Stimulated activated effector memory CD8-positive, alpha-beta T cell treated with anti-CD3 and anti-CD28 coated beads, Interleukin-12 subunit alpha, Interleukin-12 subunit beta, amount 100 ng/mL, for 72 hours (primary cell): ENCODE data around the gene CDC20B.

Experiments used
- ATAC-seq: fragments of 150-1000 bp; cut with Tn5 transposase; 2 replicates; pipeline ENCODE4 v1.10.0; 2021
- DNase-seq, 2 donors: peaks; one replicate each; pipeline ENCODE4 v3.0.0; 2021 to 2022; ENCODE audit warnings: low spot score in 2 of 2
- H3K27ac Mint-ChIP-seq: one replicate; pipeline ENCODE4 v1.8.0; 2022; ENCODE audit warnings: mild to moderate bottlenecking, mixed read lengths
- H3K36me3 Mint-ChIP-seq: one replicate; pipeline ENCODE4 v1.8.0; 2022; ENCODE audit warnings: mild to moderate bottlenecking, mixed read lengths
- H3K4me1 Mint-ChIP-seq: one replicate; pipeline ENCODE4 v1.8.0; 2022; ENCODE audit warnings: mixed read lengths
- H3K4me3 Mint-ChIP-seq: one replicate; pipeline ENCODE4 v1.8.0; 2022; ENCODE audit warnings: mild to moderate bottlenecking, mixed read lengths
- H3K9me3 Mint-ChIP-seq: one replicate; pipeline ENCODE4 v1.8.0; 2022; ENCODE audit warnings: mixed read lengths

The CDC20B gene, protein sequence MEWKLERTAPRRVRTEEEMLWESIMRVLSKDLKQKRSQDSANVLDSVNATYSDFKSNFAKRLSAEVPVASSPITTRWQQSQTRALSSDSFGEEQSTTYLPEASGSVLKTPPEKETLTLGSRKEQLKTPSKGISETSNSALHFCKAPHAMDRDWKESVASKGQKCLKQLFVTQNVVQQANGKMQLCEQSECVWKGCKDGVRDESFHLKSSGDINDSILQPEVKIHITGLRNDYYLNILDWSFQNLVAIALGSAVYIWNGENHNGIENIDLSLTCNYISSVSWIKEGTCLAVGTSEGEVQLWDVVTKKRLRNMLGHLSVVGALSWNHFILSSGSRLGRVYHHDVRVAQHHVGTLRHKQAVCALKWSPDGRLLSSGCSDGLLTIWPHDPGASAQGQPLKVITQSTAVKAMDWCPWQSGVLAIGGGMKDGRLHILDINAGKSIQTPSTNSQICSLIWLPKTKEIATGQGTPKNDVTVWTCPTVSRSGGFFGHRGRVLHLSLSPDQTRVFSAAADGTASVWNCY

DNA sequence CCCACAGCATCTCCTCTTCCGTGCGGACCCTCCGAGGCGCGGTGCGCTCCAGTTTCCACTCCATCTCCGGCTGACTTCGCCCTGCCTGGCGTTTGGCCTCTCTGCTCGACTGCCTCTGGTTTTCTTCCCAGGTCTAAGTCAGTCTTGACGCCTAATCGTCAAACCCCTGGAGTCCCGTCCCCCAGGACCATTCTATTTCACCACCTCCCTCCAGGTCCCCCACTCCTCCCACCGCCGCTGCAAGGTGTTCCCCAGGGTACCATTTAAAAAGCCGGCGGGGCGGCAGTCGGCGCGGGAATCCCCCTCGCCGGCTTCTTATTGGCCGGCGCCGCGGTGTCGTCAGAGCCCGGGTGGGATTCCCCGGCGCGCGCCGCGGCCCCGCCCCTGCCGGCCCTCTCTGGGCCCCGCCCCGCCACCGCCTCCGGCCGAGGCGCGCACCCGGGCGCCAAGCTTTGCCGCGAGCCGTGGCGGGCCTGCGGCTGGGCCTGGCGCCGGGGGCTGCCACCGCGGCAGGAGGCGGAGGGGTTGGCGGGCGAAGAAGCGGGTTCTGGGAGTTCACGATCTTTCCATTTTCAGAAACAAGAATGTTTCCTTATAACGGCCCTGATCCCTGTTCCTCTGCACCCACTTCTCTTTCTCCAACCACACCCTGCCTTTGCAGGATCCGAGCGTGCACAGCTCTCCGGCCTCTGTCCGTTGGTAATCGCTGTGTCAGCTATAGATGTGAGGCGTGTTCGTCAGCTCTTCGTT is at the start of gene CDC20B:
Gene CDC20B, minus strand, starts transcription at position 241 of the 750 bp plus-strand sequence. Its CDS starts 177 bp downstream, at position 64.
- Mint-ChIP-seq H3K9me3 (no peaks in the 10 kb centered on the region), H3K36me3 (no peaks in the 10 kb centered on the region), H3K27ac (no peak within 1 kb of the TSS), H3K4me1 (peaks cover 33% of the 10 kb centered on the region), H3K4me3 (peak within 1 kb of the TSS; percentile 79)
- ATAC-seq (peak; percentile 93), DNase-seq (peak; percentile 69 to 86)

DNA sequence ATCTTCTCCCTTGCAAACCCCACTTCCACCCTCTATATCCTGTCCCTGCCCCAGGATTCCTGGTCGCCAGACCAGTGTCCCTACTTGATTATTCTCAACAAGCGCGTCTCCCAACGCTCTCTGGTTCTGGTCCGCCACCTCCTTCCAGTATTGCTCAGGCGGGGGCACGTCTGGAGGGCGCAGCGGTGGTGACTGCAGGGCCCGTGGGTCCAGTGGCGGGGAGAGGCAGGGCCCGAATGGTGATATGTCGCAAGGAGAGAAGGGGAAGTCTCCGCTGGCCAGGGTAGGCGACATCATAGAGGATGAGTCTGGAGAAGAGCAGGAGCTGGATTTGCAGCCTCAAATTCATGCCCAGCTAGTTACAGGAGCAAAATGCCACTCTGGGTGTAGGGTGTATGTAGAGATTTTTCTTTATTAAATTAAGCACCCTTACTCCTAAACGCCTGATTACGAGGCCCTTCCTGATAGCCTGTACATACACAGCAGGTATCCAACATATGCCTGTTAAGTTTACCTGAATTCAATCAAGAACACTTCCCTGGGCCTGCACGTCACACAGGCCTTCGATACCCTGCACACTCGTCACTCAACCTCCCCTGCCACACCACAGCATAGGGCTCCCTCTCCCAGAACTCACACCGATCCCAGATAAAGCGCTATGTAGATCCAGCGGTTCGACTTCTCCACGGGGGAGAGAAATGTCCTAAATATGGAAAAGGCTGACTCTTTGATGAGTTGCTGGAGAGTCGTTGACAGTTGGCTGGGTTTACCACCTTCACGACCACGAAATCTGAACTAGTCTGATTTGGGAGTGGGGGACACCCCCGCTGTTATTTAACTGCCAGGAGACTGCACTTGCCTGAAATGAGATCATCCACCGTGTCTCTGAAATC is 49.4 kb upstream of the CDC20B start:
- peak overlapping the region; percentile 37 for H3K4me3 Mint-ChIP-seq
- no peak overlapping the region for H3K27ac Mint-ChIP-seq
- DNase-seq (no peak), ATAC-seq (no peak)
- no peaks in the 10 kb centered on the region for H3K36me3 Mint-ChIP-seq
- no peaks in the 10 kb centered on the region for H3K9me3 Mint-ChIP-seq
- peaks cover 39% of the 10 kb centered on the region for H3K4me1 Mint-ChIP-seq

DNA sequence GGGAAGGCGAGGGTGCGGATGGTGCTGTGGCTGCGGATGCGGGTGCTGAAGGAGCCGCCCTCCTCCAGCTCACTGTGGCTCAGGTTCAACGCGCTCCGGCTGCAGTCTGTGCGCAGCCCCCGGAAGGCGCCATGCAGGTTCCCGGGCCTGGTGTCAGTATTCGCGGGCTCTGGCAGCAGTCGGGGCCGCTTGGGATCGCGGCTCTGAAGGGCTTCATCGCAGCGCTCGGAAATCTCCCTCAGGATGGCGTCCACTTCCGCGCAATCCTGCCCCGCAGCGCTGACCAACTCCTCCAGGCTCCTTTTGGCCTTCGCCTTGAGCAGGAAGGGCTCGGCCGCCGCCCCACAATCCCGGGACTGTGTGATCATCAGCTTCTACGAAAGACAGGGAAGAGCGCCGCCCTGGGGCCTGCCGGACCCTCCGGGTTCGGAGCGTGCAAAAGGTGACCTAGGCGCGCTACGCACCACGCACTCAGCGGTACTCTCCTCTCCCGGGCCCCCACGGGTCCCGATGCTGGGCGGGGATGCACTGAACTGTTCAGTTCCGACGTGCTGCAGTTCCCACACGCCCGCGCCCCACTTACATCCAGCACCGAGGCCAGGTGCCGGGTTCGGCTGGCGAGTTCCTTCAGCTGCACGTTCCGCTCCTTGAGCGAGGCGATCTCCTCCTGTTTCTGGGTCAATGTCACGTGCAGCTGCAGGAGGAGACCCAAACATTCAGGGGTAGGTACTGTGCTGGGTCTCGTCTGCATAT is 47.6 kb upstream of the CDC20B start:
- H3K4me1 Mint-ChIP-seq: peaks cover 31% of the 10 kb centered on the region
- no peaks in the 10 kb centered on the region for H3K9me3 Mint-ChIP-seq
- no peak for DNase-seq
- H3K36me3 Mint-ChIP-seq: no peaks in the 10 kb centered on the region
- peak overlapping the region; percentile 72 for H3K4me3 Mint-ChIP-seq
- H3K27ac Mint-ChIP-seq: no peak overlapping the region
- ATAC-seq: peak; percentile 53

DNA sequence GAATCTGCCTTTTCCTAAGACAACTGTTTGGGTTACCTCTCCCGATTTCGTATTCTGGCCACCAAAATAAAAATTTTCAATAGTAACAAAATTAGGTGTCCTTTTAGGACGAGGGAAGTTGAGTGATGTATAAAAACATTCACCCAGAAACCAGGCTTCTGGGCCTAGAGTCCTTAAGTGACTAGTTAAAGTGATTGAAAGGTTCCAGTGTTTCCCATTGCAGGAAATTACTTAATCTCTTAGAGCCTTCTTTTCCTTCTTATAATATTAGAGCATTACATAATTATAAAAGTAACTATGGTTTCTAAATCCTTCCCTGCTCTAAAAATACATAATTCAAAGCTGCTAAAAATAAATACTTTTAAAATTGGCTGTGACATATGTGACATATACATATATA is 46.8 kb upstream of the CDC20B start:
- H3K9me3 Mint-ChIP-seq: no peaks in the 10 kb centered on the region
- H3K36me3 Mint-ChIP-seq: no peaks in the 10 kb centered on the region
- DNase-seq (no peak), ATAC-seq (no peak)
- H3K4me1 Mint-ChIP-seq: peaks cover 31% of the 10 kb centered on the region
- H3K4me3 Mint-ChIP-seq: peak overlapping the region; percentile 72
- no peak overlapping the region for H3K27ac Mint-ChIP-seq

DNA sequence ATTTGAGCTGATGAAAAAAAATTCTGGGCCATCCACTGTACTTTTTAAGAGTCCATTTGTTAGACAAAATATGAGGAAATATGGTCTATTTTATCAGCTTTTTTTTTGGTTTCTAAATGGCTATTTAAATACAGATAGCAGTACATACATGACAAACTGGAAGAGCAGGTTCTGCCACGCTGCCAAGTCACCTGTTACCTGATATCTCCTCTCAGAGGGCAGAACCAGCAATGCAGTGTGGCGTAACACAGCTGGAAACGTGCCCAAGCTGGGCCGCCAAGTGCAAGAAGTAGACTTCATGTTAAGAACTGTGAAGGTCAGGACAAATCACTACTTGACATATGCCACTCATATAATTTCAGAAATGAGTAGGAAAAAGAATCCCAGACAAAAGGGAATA is 46.0 kb upstream of the CDC20B start:
- no peak overlapping the region for H3K4me3 Mint-ChIP-seq
- no peaks in the 10 kb centered on the region for H3K36me3 Mint-ChIP-seq
- DNase-seq (no peak), ATAC-seq (no peak)
- H3K9me3 Mint-ChIP-seq: no peaks in the 10 kb centered on the region
- H3K4me1 Mint-ChIP-seq: peaks cover 31% of the 10 kb centered on the region
- H3K27ac Mint-ChIP-seq: no peak overlapping the region

DNA sequence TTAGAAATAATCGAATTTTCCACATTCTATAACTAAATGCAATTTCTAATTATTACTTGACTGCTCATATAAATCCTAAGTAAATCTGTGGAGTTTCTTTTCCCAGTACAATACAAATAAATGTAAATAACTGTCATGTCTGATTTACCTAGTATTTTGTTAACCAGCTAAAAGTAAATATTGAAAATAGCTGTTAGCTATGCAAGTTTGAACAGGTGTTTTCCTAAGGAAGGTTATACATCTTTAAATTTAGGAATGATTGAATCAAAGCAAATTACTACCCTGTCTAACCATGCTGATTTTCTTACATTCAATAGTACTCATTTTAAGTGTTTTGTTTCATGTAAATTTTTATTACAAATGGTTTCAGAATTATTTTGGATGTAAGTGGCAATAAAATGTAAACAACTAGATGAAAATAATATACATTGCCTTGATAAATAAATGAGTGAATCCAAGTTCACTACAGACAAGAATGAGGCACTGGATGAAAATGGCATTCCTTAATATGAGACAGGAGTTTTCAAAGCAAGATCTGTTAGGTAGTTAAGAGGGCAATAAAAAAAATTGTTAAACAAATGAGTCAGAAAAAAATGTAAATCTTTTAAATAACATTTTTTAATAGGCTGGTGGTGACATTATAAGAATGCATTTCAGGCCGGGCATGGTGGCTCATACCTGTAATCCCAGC is 38.4 kb upstream of the CDC20B start:
- Mint-ChIP-seq H3K27ac (no peak overlapping the region), H3K4me1 (no peaks in the 10 kb centered on the region), H3K9me3 (no peaks in the 10 kb centered on the region), H3K4me3 (no peak overlapping the region), H3K36me3 (no peaks in the 10 kb centered on the region)
- no peak for ATAC-seq
- DNase-seq: no peak

DNA sequence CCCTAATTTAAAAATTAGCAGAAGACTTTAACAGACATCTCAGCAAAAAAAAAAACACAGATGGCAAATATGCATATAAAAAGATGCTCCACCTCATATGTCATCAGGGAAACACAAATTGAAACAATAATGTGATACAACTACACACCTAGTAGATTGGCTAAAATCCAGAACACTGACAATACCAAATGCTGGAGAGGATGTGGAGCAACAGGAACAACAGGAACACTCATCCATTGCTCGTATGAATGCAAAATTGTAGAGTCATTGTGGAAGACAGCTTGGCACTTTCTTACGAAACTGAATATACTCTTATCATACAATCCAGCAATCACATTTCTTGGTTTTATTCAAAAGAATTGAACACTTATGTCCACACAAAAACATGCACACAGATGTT is 32.0 kb upstream of the CDC20B start:
- DNase-seq (no peak), ATAC-seq (no peak)
- Mint-ChIP-seq H3K4me3 (no peak overlapping the region), H3K36me3 (no peaks in the 10 kb centered on the region), H3K27ac (no peak overlapping the region), H3K4me1 (no peaks in the 10 kb centered on the region), H3K9me3 (no peaks in the 10 kb centered on the region)

DNA sequence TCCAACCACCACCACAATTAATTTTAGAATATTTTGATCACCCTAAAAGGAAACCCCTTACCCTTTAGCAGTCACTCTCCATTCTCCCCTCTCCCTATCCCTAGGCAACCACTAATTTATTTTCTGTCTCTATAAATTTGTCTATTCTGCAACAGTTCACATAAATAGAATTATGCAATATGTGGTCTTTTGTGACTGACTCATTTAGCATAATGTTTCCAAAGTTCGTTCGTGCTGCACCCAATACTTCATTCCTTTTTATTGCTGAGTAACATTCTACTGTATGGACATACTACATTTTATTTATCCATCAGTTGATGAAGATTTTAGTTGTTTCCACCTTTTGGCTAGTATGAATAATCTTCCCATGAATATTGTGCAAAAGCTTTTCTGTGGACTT is 18.2 kb upstream of the CDC20B start:
- Mint-ChIP-seq H3K4me3 (no peak overlapping the region), H3K36me3 (no peaks in the 10 kb centered on the region), H3K9me3 (no peaks in the 10 kb centered on the region), H3K4me1 (no peaks in the 10 kb centered on the region), H3K27ac (no peak overlapping the region)
- DNase-seq (no peak), ATAC-seq (no peak)

DNA sequence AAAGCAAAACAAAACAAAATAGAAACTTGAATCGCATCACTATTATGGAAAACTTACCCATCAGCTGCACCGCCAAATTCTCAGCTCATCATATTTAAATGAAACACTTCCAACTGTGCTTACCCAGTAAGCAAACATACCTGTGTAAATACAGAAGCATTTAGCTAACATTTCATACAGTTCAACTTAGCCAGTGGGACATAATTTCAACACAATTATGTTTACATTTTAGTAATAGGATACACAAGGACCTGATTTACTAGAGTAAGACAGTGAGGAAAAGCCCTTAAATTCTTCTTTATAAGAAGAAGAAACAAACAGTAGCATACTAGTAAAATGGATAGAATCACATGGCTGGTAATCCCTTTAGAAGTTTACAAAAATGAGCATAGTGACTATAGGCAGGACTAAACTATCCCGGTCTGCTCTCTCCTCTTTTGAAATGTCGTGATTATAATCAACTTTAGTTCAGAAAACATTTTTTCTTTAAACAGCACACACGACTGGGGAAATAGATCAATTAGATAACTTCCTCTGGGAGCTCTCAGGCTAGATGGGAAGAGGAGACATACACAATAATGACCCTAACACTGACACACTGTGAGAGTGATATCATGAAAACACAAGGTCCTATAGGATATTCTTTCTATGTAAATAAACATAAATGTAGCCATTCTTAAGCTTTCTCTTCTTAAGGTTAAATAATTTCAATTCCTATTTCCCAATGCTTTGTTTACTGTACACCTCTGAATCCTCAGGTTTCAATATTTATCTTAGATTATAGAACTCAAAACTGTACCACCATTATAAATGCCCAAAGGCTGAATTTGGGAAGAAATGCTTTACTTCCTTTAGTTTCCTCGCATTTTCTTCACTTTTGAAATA is 15.9 kb upstream of the CDC20B start:
- Mint-ChIP-seq H3K4me3 (no peak overlapping the region), H3K36me3 (no peaks in the 10 kb centered on the region), H3K4me1 (no peaks in the 10 kb centered on the region), H3K27ac (no peak overlapping the region), H3K9me3 (no peaks in the 10 kb centered on the region)
- DNase-seq (no peak), ATAC-seq (no peak)

DNA sequence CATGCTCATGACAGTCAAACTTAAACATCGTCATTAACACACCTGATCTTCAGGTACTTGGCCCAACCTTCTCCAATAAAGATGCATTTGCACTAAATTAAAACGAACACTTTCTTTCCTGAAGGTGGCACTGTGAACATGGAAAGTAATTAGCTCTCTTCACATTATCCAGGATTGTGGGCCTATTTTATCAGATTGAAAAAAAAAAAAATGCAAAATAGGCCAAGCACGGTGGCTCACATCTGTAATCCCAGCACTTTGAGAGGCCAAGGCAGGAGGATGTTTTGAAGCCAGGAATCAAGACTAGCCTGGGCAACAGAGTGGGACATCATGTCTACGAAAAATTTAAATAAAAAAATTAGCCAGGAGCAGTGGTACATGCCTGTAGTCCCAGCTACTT is 14.4 kb upstream of the CDC20B start:
- ATAC-seq: no peak
- Mint-ChIP-seq H3K4me3 (no peak overlapping the region), H3K4me1 (no peaks in the 10 kb centered on the region), H3K27ac (no peak overlapping the region), H3K36me3 (no peaks in the 10 kb centered on the region), H3K9me3 (no peaks in the 10 kb centered on the region)
- DNase-seq: no peak

DNA sequence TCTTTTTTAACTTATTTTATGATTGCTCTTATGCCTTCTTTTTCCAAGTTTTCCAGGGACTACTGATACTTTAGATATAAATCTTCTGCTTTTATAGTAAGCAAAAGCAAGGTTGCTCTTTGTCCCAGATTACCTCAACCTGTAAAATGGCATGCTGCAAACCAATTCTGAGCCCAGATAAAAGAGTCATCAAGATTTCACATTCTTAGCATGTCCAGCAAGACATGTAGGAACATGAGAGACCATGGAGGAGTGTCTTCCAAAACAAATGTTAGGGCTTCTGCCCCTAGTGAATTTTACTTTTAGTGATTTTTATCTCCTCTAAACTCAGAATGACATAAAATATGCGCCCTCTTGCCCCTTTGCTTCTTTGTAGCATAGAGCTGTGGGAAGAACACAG is 7.0 kb upstream of the CDC20B start:
- Mint-ChIP-seq H3K27ac (no peak overlapping the region), H3K36me3 (no peaks in the 10 kb centered on the region), H3K4me1 (peaks cover 15% of the 10 kb centered on the region), H3K9me3 (no peaks in the 10 kb centered on the region), H3K4me3 (no peak overlapping the region)
- DNase-seq: no peak
- ATAC-seq: no peak

DNA sequence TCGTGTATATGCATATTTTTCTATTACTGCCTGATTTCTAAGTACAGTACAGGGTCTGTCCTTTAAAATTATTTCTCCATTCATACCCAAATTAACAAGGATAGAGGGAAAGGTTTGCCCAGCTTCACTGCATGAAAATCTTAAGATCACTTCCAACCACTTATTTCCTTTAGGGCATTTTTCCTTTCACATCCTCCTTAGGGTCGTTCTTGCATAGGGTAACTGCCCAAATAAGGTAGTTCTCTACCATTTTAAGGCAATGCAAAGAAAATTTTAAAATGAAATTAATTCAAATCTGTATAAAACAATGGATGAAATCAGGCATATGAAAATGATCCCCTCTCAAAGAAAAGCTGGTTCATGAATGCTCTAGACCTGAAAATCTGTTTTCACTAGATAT is 4.1 kb upstream of the CDC20B start:
- H3K36me3 Mint-ChIP-seq: no peaks in the 10 kb centered on the region
- H3K4me3 Mint-ChIP-seq: peak overlapping the region; percentile 61
- ATAC-seq (no peak), DNase-seq (no peak)
- no peak overlapping the region for H3K27ac Mint-ChIP-seq
- no peaks in the 10 kb centered on the region for H3K9me3 Mint-ChIP-seq
- peaks cover 33% of the 10 kb centered on the region for H3K4me1 Mint-ChIP-seq

DNA sequence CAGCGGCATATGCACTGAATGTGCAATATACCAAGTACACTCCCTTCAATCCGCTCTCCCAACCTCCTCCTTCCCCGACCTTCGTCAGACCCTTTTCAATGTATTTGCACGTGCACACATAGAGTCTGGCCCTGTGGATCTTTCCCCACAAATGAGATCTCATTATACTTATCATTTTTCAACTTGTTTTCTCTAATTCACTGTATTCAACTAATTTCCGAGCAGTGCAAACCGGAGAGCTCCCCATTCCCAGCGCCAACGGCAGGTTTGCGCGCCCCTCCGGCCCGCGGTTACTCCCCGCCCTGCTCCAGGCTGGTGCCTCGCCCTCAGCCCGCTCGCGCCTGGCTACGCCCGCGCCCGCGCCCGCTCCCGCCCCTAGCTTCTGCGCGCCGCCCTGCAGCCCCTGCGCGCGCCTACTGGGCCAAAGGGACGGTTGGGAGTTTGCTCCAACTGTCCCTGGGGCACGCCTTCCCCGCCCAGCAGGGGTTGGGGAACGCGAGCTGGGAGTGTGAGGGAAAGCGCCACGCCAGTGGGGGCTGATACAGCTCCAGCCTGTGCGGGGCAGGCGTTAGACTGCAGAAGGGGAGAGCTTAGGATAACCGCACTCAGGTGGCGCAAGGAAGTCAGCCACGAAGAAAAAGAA is 3.3 kb upstream of the CDC20B start:
- ATAC-seq: peak; percentile 55
- Mint-ChIP-seq H3K4me1 (peaks cover 33% of the 10 kb centered on the region), H3K4me3 (peak overlapping the region; percentile 61), H3K27ac (no peak overlapping the region), H3K9me3 (no peaks in the 10 kb centered on the region), H3K36me3 (no peaks in the 10 kb centered on the region)
- peak; percentile 22 to 53 for DNase-seq
